OCI-LY7 (cell line): ENCODE measurements around the gene VIPR2.

Experiments
- EZH2phosphoT487 ChIP-seq: fragments of 200-600 bp; sonication (generic); IDR thresholded peaks from 2 replicates; pipeline ENCODE4 v1.6.1; 2018; ENCODE audit warnings: low read depth, borderline replicate concordance, mild to moderate bottlenecking, mixed run types, antibody characterized with exemption, low read length, moderate library complexity, mixed read lengths
- TF ChIP-seq, protein P1 (sequence below): fragments of 200-600 bp; sonication (generic); conservative IDR thresholded peaks from 2 replicates; pipeline ENCODE4 v1.5.1; 2014; ENCODE audit warnings: mild to moderate bottlenecking, antibody characterized with exemption, low read length, moderate library complexity, mixed read lengths

DNA sequence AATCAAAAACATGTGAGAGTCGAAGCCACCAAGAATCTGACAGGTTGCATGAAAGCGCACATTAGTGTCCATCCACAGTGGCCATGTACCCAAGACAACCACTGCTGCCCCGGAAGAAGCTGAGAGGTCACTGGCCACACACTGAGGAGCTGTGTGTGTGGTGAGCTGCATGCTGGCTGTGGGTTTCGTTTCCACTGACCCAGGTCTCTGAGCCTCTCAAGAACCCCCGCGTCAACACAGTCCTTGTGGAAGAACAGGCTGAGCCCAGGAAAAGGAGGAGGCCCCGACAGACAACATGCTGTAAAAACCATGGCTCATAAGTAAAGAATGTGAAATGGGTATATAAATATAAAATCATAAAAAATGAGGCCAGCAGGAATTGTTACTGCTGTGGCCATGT is 8.2 kb downstream of the VIPR2 start:
- TF ChIP-seq, protein P1, sequence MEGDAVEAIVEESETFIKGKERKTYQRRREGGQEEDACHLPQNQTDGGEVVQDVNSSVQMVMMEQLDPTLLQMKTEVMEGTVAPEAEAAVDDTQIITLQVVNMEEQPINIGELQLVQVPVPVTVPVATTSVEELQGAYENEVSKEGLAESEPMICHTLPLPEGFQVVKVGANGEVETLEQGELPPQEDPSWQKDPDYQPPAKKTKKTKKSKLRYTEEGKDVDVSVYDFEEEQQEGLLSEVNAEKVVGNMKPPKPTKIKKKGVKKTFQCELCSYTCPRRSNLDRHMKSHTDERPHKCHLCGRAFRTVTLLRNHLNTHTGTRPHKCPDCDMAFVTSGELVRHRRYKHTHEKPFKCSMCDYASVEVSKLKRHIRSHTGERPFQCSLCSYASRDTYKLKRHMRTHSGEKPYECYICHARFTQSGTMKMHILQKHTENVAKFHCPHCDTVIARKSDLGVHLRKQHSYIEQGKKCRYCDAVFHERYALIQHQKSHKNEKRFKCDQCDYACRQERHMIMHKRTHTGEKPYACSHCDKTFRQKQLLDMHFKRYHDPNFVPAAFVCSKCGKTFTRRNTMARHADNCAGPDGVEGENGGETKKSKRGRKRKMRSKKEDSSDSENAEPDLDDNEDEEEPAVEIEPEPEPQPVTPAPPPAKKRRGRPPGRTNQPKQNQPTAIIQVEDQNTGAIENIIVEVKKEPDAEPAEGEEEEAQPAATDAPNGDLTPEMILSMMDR = no peak
- no peak for TF ChIP-seq EZH2phosphoT487
